ENCODE measurements around the gene SCAF8.
A peak's percentile ranks its signal among the peaks of the same experiment; 100 is the strongest.

SCAF8 gene

DNA sequence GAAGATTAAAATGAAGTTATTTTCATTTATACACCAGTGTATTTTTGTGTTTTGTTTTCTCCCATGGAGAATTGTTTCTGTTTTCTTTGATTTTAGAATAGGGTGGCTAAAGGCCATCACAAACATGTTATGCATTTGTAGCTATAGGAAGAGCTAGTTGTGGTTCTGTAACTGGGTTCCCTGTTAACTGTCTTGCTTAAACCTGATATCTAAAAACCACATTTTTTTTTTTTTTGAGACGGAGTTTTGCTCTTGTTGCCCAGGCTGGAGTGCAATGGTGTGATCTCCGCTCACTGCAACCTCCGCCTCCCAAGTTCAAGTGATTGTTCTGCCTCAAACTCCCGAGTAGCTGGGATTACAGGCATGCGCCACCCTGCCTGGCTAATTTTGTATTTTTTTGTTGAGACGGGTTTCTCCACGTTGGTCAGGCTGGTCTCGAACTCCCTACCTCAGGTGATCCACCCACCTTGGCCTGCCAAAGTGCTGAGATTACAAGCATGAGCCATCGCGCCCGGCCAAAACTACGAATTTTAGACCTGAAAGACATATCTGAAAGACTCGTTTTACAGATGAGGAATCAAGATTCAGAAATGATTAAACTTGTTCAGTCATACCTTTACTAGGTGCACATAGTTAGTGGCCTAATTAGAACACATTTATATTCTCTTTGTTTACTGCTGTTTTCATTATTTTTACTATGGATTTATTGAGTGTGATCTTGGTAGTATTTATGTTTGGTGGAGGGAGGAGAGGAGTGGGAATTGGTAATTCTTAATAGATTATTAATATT, 18.0 kb downstream of the SCAF8 start:
- Histone ChIP-seq H3K36me3 (ENCODE audit: control insufficient read depth in 1 of 2, insufficient read depth in 2 of 2, low read length in 2 of 2) (peaks cover 0 to 2% of the 10 kb centered on the region in 2 experiments), H3K18ac (ENCODE audit: low read length) (no peak overlapping the region), H4K91ac (ENCODE audit: low read depth, low read length) (no peak overlapping the region), H2BK5ac (ENCODE audit: low read depth, low read length, poor library complexity) (no peak overlapping the region), H3K27ac (ENCODE audit: low read depth, low read length) (no peak overlapping the region), H2BK12ac (ENCODE audit: low read length) (no peak overlapping the region), H3K4me3 (ENCODE audit: low read depth, low read length) (no peak overlapping the region), H3K27me3 (ENCODE audit: insufficient read depth, low read length) (no peaks in the 10 kb centered on the region), H2BK120ac (ENCODE audit: insufficient read depth, low read length, poor library complexity) (no peak overlapping the region), H3K9ac (ENCODE audit: low read length) (no peak overlapping the region), H3K9me3 (ENCODE audit: insufficient read depth, low read depth, low read length) (no peaks in the 10 kb centered on the region), H2AK5ac (ENCODE audit: low read length) (no peak overlapping the region), H4K8ac (ENCODE audit: low read depth, low read length) (no peak overlapping the region), H3K14ac (ENCODE audit: low read length) (no peak overlapping the region), H3K4me2 (ENCODE audit: low read length) (no peak overlapping the region), H3K79me1 (ENCODE audit: low read length) (no peaks in the 10 kb centered on the region), H3K4ac (ENCODE audit: low read depth, low read length) (peak overlapping the region; percentile 89), H4K12ac (ENCODE audit: low read depth, low read length) (no peak overlapping the region), H3K79me2 (ENCODE audit: control insufficient read depth, insufficient read depth, low read length, poor library complexity) (peaks cover 15% of the 10 kb centered on the region), H3K23ac (ENCODE audit: low read length) (no peak overlapping the region), H3K4me1 (ENCODE audit: control insufficient read depth in 1 of 2, insufficient read depth in 2 of 2, low read length in 2 of 2) (no peaks in the 10 kb centered on the region), H2AFZ (ENCODE audit: insufficient read depth, low read length, poor library complexity) (no peak overlapping the region)
- no peak for DNase-seq
- WGBS (ENCODE audit: extremely low coverage, insufficient coverage, insufficient read length) = no CpG with 5 or more reads among the region's 13 CpGs

DNA sequence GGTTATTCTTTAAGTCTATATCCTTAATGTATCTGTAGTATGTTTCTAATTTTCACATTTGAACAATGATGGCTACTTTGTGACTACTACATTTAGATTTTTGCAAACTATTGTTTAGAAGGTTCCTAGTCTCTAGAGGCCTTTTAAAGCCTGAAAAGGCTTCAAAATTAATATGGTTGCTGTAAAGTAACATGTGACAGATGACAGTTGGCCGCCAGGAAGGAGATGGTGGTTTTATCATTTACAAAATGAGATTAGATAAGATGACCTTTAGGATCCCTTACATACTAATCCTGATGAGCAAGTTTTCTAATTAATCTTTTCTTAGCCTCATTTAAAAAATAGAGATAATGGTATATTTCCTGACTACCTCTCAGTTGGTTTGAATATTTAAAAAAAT, 18.8 kb downstream of the SCAF8 start:
- Histone ChIP-seq H3K27ac (ENCODE audit: low read depth, low read length) (no peak overlapping the region), H3K4me2 (ENCODE audit: low read length) (no peak overlapping the region), H3K4me3 (ENCODE audit: low read depth, low read length) (no peak overlapping the region), H4K8ac (ENCODE audit: low read depth, low read length) (no peak overlapping the region), H2AFZ (ENCODE audit: insufficient read depth, low read length, poor library complexity) (no peak overlapping the region), H3K9me3 (ENCODE audit: insufficient read depth, low read depth, low read length) (no peaks in the 10 kb centered on the region), H3K4ac (ENCODE audit: low read depth, low read length) (no peak overlapping the region), H2AK5ac (ENCODE audit: low read length) (no peak overlapping the region), H3K14ac (ENCODE audit: low read length) (no peak overlapping the region), H3K23ac (ENCODE audit: low read length) (no peak overlapping the region), H3K18ac (ENCODE audit: low read length) (no peak overlapping the region), H3K9ac (ENCODE audit: low read length) (no peak overlapping the region), H2BK12ac (ENCODE audit: low read length) (no peak overlapping the region), H3K79me1 (ENCODE audit: low read length) (no peaks in the 10 kb centered on the region), H3K79me2 (ENCODE audit: control insufficient read depth, insufficient read depth, low read length, poor library complexity) (peaks cover 19% of the 10 kb centered on the region), H3K4me1 (ENCODE audit: control insufficient read depth in 1 of 2, insufficient read depth in 2 of 2, low read length in 2 of 2) (peaks cover 0 to 2% of the 10 kb centered on the region in 2 experiments), H4K12ac (ENCODE audit: low read depth, low read length) (no peak overlapping the region), H3K27me3 (ENCODE audit: insufficient read depth, low read length) (no peaks in the 10 kb centered on the region), H2BK5ac (ENCODE audit: low read depth, low read length, poor library complexity) (no peak overlapping the region), H4K91ac (ENCODE audit: low read depth, low read length) (no peak overlapping the region), H3K36me3 (ENCODE audit: control insufficient read depth in 1 of 2, insufficient read depth in 2 of 2, low read length in 2 of 2) (peaks cover 0 to 2% of the 10 kb centered on the region in 2 experiments), H2BK120ac (ENCODE audit: insufficient read depth, low read length, poor library complexity) (no peak overlapping the region)
- DNase-seq = no peak
- no CpG with 5 or more reads among the region's 1 CpG for WGBS (ENCODE audit: extremely low coverage, insufficient coverage, insufficient read length)

DNA sequence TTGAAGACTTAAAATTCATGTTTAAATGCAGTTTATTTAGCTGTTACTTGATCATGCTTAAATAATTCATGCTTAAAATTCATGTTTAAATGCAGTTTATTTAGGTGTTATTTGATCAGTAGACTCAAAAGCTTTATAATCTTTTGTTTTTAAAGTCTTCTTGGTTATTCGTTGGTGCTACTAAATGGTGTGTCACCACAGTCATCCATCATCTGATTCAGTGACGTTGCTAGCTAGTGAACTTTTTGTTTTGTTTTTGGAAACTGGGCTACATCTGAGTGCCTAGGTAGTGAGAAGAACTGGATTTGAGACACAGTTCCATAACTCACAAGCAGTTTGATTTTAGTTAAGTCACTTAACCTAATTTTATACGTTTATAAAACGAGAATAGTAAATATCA, 20.9 kb downstream of the SCAF8 start:
- DNase-seq = no peak
- Histone ChIP-seq H3K4me3 (ENCODE audit: low read depth, low read length) (no peak overlapping the region), H3K36me3 (ENCODE audit: control insufficient read depth in 1 of 2, insufficient read depth in 2 of 2, low read length in 2 of 2) (peaks cover 0 to 2% of the 10 kb centered on the region in 2 experiments), H3K27me3 (ENCODE audit: insufficient read depth, low read length) (no peaks in the 10 kb centered on the region), H4K91ac (ENCODE audit: low read depth, low read length) (no peak overlapping the region), H4K8ac (ENCODE audit: low read depth, low read length) (no peak overlapping the region), H2BK12ac (ENCODE audit: low read length) (no peak overlapping the region), H3K4me1 (ENCODE audit: control insufficient read depth in 1 of 2, insufficient read depth in 2 of 2, low read length in 2 of 2) (peaks cover 2 to 4% of the 10 kb centered on the region in 2 experiments), H2BK5ac (ENCODE audit: low read depth, low read length, poor library complexity) (no peak overlapping the region), H2AFZ (ENCODE audit: insufficient read depth, low read length, poor library complexity) (no peak overlapping the region), H3K27ac (ENCODE audit: low read depth, low read length) (no peak overlapping the region), H2AK5ac (ENCODE audit: low read length) (no peak overlapping the region), H3K23ac (ENCODE audit: low read length) (no peak overlapping the region), H3K18ac (ENCODE audit: low read length) (no peak overlapping the region), H3K9me3 (ENCODE audit: insufficient read depth, low read depth, low read length) (no peaks in the 10 kb centered on the region), H3K4me2 (ENCODE audit: low read length) (no peak overlapping the region), H3K79me2 (ENCODE audit: control insufficient read depth, insufficient read depth, low read length, poor library complexity) (peaks cover 21% of the 10 kb centered on the region), H3K4ac (ENCODE audit: low read depth, low read length) (peak overlapping the region; percentile 89), H4K12ac (ENCODE audit: low read depth, low read length) (no peak overlapping the region), H3K79me1 (ENCODE audit: low read length) (no peaks in the 10 kb centered on the region), H3K14ac (ENCODE audit: low read length) (no peak overlapping the region), H3K9ac (ENCODE audit: low read length) (no peak overlapping the region), H2BK120ac (ENCODE audit: insufficient read depth, low read length, poor library complexity) (no peak overlapping the region)
- no CpG with 5 or more reads among the region's 4 CpGs for WGBS (ENCODE audit: extremely low coverage, insufficient coverage, insufficient read length)

DNA sequence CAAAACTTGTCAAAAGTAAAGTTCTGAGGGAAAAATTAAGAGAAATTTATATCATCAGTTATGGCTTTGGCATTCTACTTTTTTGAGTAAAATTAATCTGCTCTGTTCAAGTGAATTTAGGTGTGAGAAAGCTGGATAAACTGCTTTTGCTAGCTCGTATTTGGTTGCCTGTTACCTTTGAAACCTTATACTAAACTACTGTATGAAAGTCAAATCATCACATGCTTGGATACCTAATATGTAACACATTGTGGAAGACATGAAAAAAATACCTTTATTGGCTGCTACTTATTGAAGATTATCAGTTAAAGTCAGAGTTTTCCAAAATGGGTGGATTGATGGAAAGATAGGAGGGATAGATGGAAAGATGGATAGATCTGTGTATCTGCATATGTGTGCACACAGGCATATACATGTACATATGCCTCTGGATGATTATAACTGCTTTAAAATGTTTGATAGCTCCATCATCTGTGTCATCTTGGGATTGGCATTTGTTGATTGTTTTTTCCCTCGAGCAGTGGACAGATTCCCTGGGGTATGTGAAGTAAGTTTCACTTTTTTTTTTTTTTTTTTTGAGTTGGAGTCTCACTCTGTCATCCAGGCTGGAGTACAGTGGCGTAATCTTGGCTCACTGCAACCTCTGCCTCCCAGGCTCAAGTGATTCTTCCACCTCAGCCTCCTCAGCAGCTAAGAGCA, 24.3 kb downstream of the SCAF8 start:
- Histone ChIP-seq H3K79me2 (ENCODE audit: control insufficient read depth, insufficient read depth, low read length, poor library complexity) (peaks cover 24% of the 10 kb centered on the region), H3K27me3 (ENCODE audit: insufficient read depth, low read length) (no peaks in the 10 kb centered on the region), H3K9ac (ENCODE audit: low read length) (no peak overlapping the region), H3K36me3 (ENCODE audit: control insufficient read depth in 1 of 2, insufficient read depth in 2 of 2, low read length in 2 of 2) (no peaks in the 10 kb centered on the region), H3K4me2 (ENCODE audit: low read length) (no peak overlapping the region), H3K23ac (ENCODE audit: low read length) (no peak overlapping the region), H3K4me1 (ENCODE audit: control insufficient read depth in 1 of 2, insufficient read depth in 2 of 2, low read length in 2 of 2) (peaks cover 2 to 4% of the 10 kb centered on the region in 2 experiments), H3K4me3 (ENCODE audit: low read depth, low read length) (no peak overlapping the region), H3K14ac (ENCODE audit: low read length) (no peak overlapping the region), H3K79me1 (ENCODE audit: low read length) (no peaks in the 10 kb centered on the region), H2BK12ac (ENCODE audit: low read length) (no peak overlapping the region), H4K91ac (ENCODE audit: low read depth, low read length) (no peak overlapping the region), H4K12ac (ENCODE audit: low read depth, low read length) (no peak overlapping the region), H3K9me3 (ENCODE audit: insufficient read depth, low read depth, low read length) (no peaks in the 10 kb centered on the region), H2BK5ac (ENCODE audit: low read depth, low read length, poor library complexity) (no peak overlapping the region), H3K4ac (ENCODE audit: low read depth, low read length) (peak overlapping the region; percentile 89), H2AFZ (ENCODE audit: insufficient read depth, low read length, poor library complexity) (no peak overlapping the region), H2BK120ac (ENCODE audit: insufficient read depth, low read length, poor library complexity) (no peak overlapping the region), H3K18ac (ENCODE audit: low read length) (no peak overlapping the region), H2AK5ac (ENCODE audit: low read length) (no peak overlapping the region), H3K27ac (ENCODE audit: low read depth, low read length) (no peak overlapping the region), H4K8ac (ENCODE audit: low read depth, low read length) (no peak overlapping the region)
- WGBS (ENCODE audit: extremely low coverage, insufficient coverage, insufficient read length) = no CpG with 5 or more reads among the region's 3 CpGs
- DNase-seq = peak in 1 of 2 donors; percentile 18
